WTC11 (cell line): ENCODE results near the gene CDC25B.
A peak's percentile ranks its signal among the peaks of the same experiment; 100 is the strongest.

Source experiments
- CREM ChIP-seq: sonication (generic); formaldehyde crosslinking; IDR thresholded peaks from 2 replicates; pipeline ENCODE4 v1.8.1; 2022; ENCODE audit warnings: mild to moderate bottlenecking, missing genetic modification reagents, moderate library complexity
- ELF4 ChIP-seq: sonication (generic); formaldehyde crosslinking; IDR thresholded peaks from 2 replicates; pipeline ENCODE4 v1.8.1; 2022; ENCODE audit warnings: low read depth, mild to moderate bottlenecking, moderate library complexity, missing genetic modification reagents
- ETV6 ChIP-seq: sonication (generic); formaldehyde crosslinking; IDR thresholded peaks from 2 replicates; pipeline ENCODE4 v1.8.1; 2022; ENCODE audit warnings: mild to moderate bottlenecking, missing genetic modification reagents
- MAX ChIP-seq: sonication (generic); formaldehyde crosslinking; IDR thresholded peaks from 2 replicates; pipeline ENCODE4 v1.8.0; 2022; ENCODE audit warnings: mild to moderate bottlenecking, missing genetic modification reagents
- MYBL2 ChIP-seq: sonication (generic); formaldehyde crosslinking; IDR thresholded peaks from 2 replicates; pipeline ENCODE4 v1.8.1; 2023; ENCODE audit warnings: mild to moderate bottlenecking, moderate library complexity, missing genetic modification reagents
- NFE2L1 ChIP-seq: sonication (generic); formaldehyde crosslinking; IDR thresholded peaks from 2 replicates; pipeline ENCODE4 v1.8.1; 2023; ENCODE audit warnings: missing genetic modification reagents
- NR3C1 ChIP-seq: sonication (generic); formaldehyde crosslinking; conservative IDR thresholded peaks from 2 replicates; pipeline ENCODE4 v1.8.1; 2023; ENCODE audit warnings: low read depth, mild to moderate bottlenecking, missing genetic modification reagents
- ZNF416 ChIP-seq: fragments of 250-450 bp; sonication (Bioruptor Pico); IDR thresholded peaks from 2 replicates; pipeline ENCODE4 v1.9.0; 2021; ENCODE audit warnings: mild to moderate bottlenecking, inconsistent platforms
- TF ChIP-seq, protein P1 (sequence below): fragments of 200-600 bp; IDR thresholded peaks from 2 replicates; pipeline ENCODE4 v1.8.0; 2022; ENCODE audit warnings: antibody characterized with exemption

GRCh38 chr20:3820048-3820900 lies 24.2 kb downstream of the CDC25B start, which contains the start of gene AP5S1:
- TF ChIP-seq, protein P1, sequence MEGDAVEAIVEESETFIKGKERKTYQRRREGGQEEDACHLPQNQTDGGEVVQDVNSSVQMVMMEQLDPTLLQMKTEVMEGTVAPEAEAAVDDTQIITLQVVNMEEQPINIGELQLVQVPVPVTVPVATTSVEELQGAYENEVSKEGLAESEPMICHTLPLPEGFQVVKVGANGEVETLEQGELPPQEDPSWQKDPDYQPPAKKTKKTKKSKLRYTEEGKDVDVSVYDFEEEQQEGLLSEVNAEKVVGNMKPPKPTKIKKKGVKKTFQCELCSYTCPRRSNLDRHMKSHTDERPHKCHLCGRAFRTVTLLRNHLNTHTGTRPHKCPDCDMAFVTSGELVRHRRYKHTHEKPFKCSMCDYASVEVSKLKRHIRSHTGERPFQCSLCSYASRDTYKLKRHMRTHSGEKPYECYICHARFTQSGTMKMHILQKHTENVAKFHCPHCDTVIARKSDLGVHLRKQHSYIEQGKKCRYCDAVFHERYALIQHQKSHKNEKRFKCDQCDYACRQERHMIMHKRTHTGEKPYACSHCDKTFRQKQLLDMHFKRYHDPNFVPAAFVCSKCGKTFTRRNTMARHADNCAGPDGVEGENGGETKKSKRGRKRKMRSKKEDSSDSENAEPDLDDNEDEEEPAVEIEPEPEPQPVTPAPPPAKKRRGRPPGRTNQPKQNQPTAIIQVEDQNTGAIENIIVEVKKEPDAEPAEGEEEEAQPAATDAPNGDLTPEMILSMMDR, result peak; percentile 94
- TF ChIP-seq MAX (CRISPR knock-in tag) (peak; percentile 59; the same call in 1 of the 2 replicates), NR3C1 (no peak), NFE2L1 (CRISPR knock-in tag) (peak; percentile 71; the same call in 1 of the 2 replicates), ETV6 (peak; percentile 79), ELF4 (peak; percentile 65; the same call in 1 of the 2 replicates), CREM (CRISPR knock-in tag) (peak; percentile 99), ZNF416 (CRISPR knock-in tag) (no peak), MYBL2 (peak; percentile 52; the same call in 1 of the 2 replicates)
